Lung microvascular endothelial cell (primary cell): Measurements from ENCODE around the gene TRERF1. TPM values are rescaled to one million over a fixed set of nuclear protein-coding genes. Genes with fewer than 3 reads are reported as not detected.
A peak's percentile ranks its signal among the peaks of the same experiment; 100 is the strongest.
"Not testable (repeated sequence)": the region's sequence is repeated elsewhere in the genome, so short reads cannot be mapped to it uniquely, and the experiment has no call there.

ENCODE experiments used
- DNase-seq, 2 donors: peaks; one replicate each; pipeline versions ENCODE4 v3.0.0 to v3.0.0-alpha.2; 2010; ENCODE audit warnings: low read depth in 2 of 2
- total RNA-seq: library from RNA; depleted of rRNA; stranded (reverse); fragments of >200 nt; gene quantifications from 2 replicates; pipeline ENCODE4 v1.2.1, GENCODE V29; 2014

The TRERF1 gene
- total RNA-seq, 1 donor from 2014 or later = not detected

DNA sequence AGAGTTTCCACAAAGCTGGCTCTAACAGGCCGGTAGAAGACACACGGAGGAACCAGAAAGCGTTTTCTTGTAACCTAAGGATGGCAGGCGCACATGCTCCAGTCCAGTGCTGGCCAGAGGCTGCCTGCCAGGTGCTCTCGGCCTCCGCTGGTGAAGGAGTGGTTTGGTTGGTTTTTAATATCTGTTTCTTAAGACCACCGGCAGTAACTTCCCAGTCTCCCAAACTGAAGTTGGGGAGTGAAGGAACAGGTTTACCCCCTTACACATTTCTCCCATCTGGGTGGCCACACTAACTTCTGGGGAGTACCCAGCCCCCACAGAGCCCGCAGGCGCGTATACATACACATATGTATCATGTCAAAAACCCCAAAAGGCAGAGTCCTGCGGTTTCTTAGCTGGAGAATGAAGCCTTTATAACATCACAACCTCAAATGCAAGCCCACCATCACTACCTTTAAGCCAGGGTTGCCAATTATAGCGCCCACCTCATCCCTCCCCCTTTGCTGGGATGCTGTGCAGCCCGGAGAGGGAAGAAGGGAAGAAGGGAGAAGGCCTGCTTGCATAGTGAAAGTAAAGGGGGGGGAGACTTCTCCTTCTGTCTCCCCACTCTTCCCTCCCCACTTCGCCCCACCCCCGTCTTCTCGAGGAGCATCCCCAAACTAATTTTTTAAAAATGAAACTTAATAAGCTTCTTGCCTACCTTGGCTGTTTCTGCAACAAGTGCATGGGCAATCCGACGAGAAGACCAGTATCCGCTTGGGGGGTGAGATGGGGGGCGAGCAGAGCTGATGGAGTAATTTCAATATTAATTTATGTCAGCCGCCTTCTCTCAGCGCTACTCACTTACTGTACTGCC, 1.0 kb downstream of the TRERF1 start:
- peak in 1 of 2 donors; percentile 23 for DNase-seq

DNA sequence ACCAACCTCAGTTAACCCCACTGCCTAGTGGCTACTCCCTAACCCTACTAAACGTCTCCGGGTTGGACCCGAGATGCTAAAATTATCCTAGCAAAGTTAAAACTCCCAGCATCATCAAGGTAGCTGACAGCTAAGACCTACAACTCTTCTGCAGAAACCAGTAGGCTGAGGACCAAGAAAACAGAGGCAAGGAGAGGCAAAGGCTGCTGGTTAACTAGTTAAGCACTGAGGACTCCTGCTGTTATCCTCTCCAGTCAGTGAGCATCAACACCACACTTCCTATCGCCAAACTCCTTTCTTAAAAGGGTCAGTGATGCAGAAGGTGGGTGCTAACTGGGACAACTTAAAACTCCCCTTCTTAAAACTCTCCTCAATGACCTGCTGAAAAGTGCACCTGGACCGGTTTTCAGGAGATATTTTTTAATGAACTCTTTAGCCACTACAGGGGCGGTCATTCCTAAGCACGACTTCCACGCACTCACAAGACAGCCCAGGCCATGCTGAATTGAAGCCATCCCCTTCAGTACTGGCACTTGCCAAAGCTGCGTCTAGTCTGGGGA, 1.7 kb downstream of the TRERF1 start:
- no peak for DNase-seq

DNA sequence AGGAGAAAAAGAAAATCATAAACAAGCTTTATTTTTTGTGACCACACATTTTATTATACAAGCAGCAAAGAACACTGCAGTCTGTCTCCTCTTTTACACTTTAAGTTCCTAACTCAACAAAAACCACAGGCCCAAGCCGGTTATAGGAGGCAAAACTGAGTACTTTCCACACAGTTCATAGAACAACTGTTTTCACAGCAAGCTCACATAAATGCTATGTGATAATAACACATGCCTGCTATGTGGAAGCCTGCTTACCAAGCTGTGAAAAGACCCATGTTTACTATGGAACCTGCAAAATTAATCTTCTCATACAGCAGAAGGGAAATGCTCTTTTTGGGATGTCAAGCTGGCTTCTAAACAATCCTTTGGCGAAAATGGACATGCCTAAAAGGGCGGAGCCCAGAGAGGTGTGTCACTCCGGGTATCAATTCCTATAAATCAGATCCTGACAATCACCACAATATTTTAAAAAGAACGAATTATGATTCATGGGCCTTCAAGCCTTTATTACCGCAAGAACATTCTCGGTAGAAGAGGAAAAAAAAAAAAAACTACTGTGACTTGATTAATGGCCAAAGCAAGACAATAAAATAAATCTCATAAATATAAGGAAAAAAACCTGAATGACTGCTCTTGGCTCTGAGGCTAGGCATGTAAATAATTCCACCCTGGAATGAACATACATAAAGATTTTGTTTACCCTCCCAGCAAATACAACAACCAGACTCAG, 2.6 kb downstream of the TRERF1 start:
- no peak for DNase-seq

DNA sequence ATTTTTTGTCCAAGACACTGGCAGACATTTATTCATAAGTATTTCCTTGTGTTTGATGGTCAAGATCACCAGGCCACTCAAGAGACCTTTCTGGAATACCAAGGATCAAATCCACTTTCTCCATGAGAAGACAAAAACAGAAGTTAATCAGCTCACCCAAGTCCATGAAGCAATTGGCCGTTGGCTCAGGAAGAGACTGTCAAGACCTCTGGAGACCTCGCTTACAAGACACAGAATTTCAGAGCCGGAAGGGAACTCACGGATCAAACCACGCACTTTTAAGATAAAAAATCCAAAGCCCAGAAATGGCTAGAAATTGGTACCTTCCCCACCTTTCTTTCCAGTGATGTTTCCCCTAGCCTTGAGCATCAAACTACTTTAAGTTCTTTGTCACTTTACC, 3.3 kb downstream of the TRERF1 start:
- no peak for DNase-seq

DNA sequence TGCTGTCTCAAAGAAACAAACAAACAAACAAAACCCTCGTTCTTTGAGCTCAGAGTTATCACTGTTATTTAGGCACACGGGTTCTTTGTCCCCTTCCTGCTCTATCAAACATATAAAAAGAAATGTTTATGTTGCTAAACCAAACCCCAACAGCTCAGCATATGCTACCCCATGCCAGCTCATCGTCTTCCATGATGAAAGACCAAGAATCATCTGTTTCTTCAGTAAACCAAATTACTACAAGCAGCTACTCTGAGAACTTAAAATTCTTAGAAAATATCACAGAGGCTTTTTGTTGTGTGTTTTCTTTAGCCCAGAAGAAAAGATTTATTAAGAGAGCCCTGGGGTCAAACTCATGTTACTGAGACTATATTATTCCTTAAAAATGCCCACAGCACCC, 4.7 kb downstream of the TRERF1 start:
- no peak for DNase-seq

DNA sequence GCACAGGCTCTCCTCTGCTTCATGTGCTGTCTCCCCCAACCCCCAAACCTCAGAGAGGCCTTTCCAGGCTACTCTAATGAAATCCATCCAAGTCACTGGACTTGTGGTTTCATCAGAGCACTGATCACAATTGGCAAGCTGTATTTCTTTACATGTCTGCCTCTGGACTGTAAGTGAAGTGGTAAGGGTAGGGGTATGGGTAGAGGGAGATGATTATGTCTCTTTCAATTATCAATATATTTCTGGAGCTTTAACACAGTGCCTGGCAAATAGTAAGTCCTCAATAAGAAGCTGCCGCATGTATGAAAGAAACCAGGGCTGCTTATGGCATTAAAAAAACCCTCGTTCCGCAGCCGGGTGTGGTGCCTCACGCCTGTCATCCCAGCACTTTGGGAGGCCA, 5.4 kb downstream of the TRERF1 start:
- DNase-seq = no peak

DNA sequence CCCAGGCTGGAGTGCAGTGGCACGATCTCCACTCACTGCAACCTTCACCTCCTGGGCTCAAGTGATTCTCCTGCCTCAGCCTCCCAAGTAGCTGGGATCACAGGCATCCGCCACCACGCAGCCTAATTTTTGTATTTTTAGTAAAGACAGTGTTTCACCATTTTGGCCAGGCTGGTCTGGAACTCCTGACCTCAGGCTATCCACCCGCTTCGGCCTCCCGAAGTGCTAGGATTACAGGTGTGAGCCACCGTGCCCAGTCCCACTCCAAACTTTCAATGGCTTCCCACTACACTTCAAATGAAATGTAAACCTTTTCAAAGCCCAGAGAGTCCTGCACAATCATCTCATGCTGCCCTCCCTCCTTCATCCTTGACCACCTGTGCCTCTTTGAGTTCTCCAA, 5.8 kb downstream of the TRERF1 start:
- DNase-seq = not testable (repeated sequence)

DNA sequence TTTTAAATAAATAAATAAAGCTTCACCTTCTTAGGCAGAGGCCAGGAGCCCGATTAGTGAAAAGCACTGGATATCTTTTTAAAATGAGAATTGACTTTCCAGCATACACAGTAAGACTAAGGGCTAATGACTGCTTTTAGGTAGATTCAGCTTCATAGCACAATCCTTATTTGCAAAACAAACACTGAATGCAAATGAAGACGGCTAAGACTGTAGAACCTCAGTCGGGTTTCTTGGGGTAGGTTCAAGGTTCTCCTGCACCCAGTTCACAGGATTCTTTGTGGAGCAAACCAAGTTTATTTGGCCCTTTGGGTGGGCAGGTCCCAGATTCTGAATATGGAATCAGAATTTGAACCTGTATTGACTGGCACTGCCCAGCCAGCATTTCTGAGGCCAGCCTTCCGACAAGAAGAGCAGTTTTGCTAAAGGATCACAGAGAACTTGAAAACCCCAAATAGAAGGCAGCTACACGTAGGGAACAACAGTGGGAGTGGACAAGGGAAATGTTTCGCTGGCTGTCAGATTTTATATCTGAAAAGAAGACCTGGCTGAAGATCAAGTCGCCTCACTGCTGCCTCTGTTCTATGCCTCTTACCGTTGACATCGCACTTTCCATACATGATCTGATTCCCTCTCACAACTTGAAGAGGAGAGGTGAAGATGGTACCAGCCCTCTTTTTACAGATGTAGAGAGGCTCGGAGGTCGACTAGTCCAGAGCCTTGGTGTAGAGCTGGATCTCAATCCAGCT, 8.2 kb downstream of the TRERF1 start:
- DNase-seq = no peak

DNA sequence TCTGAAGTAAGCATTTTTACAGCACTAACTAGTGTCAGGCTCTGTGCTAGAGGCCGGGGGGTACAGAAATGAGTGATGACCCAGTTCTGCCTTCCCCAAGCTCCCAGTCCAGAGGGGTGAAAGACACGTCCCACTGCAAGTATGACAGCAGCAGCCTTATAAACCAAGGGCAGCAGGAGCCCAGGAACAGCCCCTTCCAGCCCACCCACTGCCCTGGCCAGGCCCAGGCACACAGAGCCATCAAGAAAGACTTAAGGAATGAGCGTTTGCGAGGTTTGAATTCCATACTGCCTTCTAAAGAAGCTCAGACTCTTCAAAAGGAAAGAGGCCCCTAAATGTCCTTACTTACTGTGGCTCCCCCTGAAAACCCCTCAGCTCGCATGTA, 10.0 kb downstream of the TRERF1 start:
- DNase-seq = no peak

DNA sequence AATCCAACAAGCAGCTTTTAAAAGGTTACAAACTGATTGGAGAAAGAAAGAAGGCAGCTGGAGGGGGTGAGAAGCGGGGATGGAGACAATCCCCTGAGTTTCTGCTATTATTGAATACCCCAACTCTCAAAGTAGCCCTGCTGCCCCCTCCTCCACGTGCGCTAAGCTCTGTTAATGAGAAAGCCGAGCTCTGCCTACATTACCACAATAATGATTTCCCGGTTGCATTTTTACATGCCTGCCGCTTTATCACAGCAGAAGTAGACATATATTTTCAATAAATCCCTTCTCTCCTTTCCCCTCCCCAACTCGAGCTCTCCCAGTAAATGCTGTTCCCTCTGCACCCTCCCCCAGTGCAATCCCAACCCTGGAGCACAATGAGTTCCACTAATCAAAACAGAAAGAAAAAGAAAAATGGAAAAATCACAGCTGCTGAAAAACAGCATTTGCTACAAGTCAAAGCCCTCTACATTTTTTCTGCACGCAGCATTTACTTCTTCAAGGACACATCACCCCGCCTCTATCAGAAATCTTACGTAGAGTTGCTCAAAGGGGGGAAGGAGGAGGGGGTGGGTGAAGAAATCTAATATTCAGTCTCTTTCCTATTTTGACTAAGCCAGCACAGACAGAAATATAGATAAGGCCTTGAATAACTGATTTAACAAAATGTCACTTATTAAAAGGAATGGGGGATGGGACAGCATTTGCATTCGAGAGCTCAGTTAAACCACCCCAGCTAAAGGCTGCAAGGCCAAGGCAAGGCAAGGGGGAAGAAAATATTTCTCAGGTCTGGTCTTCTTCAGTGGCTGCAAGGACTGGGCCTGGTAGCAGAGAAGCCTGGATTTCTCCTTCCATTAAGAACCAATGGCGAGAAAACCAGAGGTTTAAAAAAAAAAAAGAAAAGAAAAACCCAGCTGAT, 10.7 kb downstream of the TRERF1 start:
- no peak for DNase-seq

DNA sequence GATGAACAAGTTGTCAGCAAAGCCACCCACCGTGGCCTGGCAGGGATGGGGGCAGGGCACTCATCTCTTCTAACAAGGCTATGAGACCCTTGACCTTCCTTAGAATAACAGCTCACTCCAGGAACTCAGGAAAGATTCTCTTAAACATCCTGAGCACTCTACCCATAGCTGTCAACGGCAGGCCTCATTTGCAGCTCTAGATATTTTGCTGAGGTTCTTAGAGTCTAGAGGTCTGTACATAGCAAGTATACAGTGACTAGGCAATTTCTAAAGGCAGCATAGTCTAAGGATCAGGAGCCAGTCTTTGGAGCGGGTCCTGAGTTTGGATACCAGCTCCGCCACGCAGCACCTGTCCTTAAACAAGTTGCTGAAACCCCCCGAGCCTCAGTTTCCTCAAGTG, 11.7 kb downstream of the TRERF1 start:
- DNase-seq = no peak

DNA sequence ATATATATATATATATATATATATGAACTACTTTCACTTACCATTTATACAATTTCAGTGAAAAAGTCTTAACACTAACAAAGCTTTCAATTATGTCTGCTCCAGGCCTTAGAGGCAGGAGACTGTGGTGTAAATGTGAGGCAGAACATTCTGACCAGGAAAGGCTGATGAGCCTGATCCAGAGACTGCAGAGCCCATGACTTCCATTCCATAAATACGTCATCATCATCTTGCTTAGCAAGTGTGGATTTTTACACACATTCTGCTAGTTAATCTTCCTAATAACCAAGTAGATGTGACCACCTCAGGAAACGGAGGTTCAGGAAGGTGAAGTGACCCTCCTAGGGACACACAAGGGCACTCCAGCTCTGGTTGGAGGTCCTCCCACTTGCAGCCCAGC, 14.9 kb downstream of the TRERF1 start:
- DNase-seq = no peak

DNA sequence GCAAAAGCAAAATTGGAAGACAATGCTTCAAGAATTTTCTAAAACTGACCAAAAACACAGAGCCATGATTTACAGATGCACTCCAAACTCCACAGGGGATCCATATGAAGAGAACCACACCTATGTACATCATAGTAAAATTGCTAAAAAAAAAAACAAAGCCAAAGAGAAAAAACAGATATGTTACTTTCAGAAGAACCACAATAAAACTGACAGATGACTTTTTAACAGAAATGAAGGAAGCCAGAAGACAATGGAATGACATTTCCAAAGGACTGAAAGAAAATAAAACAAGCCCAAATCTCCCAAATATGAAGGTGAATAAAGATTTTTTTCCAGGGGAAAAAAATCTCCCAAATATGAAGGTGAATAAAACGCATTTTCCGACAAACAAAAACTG, 17.5 kb downstream of the TRERF1 start:
- DNase-seq = no peak

DNA sequence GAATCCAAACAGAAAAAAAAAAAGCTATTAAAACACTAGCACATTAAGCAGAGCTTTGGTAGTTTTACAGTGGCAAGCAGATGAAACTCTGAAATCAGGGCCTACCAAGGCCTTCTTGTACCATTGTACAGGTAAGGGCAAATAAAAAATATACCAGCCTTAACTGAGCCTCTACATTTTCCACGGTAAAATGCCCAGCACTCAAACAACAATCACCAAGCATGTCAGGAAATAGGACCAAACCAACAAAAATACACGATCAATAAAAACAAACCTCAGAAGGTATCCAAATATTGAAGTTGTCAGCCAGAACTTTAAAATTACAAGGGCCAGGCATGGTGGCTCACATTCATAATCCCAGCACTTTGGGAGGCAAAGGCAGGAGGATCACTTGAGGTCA, 18.3 kb downstream of the TRERF1 start:
- no peak for DNase-seq

DNA sequence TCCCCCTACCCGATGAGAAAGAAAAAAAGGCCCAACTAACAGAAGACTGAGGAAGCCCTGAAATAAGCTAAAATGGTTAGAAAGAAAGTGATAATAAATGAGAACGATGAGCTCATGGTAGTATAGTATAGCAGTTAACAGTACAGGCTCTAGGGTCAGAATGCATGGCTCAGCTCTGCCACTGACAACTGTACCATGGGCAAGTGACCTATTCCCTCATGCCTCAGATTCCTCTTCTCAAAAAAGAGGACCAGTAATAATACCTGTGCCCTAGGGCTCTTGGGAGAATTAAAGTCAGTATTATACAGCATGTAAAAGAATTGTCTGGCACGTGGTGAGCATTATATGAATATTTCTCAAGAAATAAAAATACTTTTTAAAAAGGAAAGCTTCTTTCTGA, 19.8 kb downstream of the TRERF1 start:
- no peak for DNase-seq

DNA sequence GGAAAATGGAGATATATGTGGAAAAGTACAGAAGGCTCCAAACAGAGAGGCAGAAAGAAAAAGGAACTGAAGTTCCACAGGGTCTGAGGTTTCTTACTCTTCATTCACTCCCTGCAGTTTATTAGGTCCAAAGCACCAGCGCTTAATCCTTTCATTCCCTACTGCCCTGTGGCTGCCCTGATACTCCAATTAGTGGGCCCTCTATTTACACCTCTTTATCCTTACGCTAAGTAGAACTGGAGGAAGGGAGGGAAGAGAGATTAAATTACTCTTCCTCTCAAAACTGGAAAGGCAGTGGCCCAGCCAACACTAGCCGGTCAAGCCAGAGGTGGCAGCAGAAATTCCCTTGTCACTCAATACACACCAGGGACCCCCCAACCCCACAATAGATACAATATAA, 20.4 kb downstream of the TRERF1 start:
- DNase-seq = no peak

DNA sequence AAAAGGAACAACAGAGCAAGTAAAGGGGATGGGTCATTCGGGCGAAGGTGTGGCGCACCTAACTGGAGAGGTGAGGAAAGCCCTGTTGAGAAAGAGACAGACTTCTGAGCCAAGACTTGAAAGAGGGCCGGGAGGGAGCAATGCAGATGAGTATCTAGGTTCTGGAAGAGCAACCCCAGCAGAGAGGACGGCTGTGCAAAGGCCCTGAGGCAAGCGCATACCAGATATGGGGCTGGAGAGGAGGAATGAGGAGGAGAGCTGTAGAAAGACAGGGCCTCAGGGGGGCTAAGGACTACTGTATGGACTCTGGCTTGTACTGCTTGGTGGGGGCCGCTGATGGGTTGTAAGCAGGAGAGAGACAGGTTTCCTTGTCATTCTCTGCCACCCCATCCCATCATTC, 21.9 kb downstream of the TRERF1 start:
- no peak for DNase-seq

DNA sequence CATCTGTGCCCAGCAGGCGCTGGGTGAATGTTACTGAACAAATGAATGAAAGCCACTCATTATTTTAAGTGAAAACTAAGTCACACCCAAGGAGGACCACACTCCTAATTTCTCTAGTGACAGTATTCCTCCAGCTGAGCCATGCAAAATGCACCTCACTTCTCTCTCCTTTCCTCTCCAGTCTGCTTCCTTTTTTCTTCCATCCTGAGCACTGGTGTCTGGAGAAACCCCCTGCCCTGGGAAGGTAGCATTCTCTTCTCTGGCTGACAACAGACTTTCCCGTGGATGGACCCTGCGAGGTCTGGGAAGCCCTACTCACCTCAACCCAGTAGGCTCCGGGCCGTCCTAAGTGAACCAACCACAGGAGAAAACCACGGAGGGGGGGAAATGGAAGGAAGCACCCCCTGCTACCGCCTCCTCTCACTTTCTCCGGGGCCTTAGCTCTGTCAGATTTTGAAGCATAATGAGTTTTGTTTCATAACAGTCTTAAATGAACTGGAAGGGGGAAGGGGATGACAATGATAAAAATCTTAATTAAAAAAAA, 22.6 kb downstream of the TRERF1 start:
- no peak for DNase-seq

DNA sequence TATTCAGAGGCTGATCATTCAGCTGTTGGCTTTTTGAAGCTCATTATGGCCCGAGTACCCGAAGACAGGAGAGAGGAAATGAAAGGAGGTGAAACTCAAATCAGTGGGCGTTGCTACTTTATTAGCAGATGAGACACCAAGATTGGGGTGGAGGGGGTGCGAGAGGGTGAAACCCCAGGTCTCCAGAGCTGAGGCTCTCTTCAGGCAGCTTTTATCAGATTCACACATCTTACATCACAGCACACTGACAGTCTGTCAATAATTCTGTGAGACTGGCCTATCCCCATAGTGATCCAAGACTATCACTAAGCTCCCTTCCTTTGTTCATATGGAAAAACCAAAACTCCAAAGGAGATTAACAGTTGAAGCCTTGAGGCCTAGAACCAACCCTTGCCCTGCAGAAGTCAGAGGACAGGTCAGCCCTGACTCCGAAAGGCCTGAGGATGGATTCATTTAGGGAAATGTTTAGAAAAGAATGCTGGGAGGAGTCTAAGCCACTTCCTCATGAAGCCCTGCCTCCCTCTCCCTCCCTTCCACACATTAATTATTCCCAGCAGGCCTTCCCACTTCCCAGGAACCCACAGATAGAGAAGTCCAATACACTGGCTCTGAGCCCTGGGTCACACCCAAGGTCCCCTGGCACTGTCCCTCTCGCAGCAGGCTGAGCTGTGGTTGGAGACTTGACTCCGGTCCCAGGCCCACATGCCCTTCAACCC, 23.2 kb downstream of the TRERF1 start:
- DNase-seq = peak in 1 of 2 donors; percentile 33

DNA sequence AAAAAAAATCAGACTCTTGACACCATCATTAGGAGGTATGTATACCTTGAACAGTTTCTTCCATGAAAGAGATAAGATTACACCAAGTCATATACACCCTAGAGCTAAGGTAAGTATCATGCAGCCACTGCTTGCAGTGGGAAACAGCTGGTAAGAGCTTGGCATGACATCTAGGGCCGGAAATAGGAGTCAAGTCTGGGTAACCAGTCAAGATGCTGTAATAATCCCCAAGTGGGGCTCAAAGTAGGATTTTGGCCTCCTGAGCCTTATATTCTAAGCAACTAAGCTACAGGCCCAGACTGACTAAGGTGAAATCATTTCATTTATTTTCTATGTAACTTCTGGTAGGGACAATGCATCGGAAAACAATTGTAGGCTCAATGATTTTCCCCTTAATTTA, 23.9 kb downstream of the TRERF1 start:
- DNase-seq = no peak
